HepG2 (cell line): ENCODE results near the gene WNK4. TPM values are rescaled to one million over a fixed set of nuclear protein-coding genes. Genes with fewer than 3 reads are reported as not detected.

Experiments used
- HIC2 ChIP-seq: sonication (generic); formaldehyde crosslinking; IDR thresholded peaks from 2 replicates; pipeline ENCODE4 v1.9.0; 2022; ENCODE audit warnings: low read depth, missing genetic modification reagents
- HNF1A ChIP-seq, 2 experiments: sonication (generic) in 1 of 2; formaldehyde crosslinking in 1 of 2; IDR thresholded peaks; 2 replicates each; pipeline versions ENCODE4 v1.4.0 to v1.6.1; 2016 to 2020; ENCODE audit warnings: borderline replicate concordance in 1 of 2, low read depth in 1 of 2, mild to moderate bottlenecking in 1 of 2, missing genetic modification reagents in 1 of 2
- MAFF ChIP-seq: IDR thresholded peaks from 2 replicates; pipeline ENCODE4 v1.6.1; 2011; ENCODE audit warnings: low read depth, low read length, improper control_type of control experiment
- MLXIP ChIP-seq: sonication (generic); formaldehyde crosslinking; IDR thresholded peaks from 2 replicates; pipeline ENCODE4 v1.9.0; 2021; ENCODE audit warnings: missing genetic modification reagents, borderline replicate concordance
- SNAPC4 ChIP-seq: sonication (generic); formaldehyde crosslinking; IDR thresholded peaks from 2 replicates; pipeline ENCODE4 v1.4.0; 2020; ENCODE audit warnings: mild to moderate bottlenecking, missing genetic modification reagents
- TFDP1 ChIP-seq: IDR thresholded peaks from 2 replicates; pipeline ENCODE4 v1.6.1; 2016; ENCODE audit warnings: missing compliant biosample characterization, missing genetic modification reagents, borderline replicate concordance
- TFE3 ChIP-seq: IDR thresholded peaks from 2 replicates; pipeline ENCODE4 v1.6.1; 2016
- TGIF2 ChIP-seq: IDR thresholded peaks from 2 replicates; pipeline ENCODE4 v1.6.1; 2016; ENCODE audit warnings: control low read depth, missing compliant biosample characterization
- ZFP1 ChIP-seq: IDR thresholded peaks from 2 replicates; pipeline ENCODE4 v1.6.1; 2016
- ZNF101 ChIP-seq: sonication (generic); formaldehyde crosslinking; IDR thresholded peaks from 2 replicates; pipeline ENCODE4 v1.4.0; 2020; ENCODE audit warnings: mild to moderate bottlenecking, low read depth, missing genetic modification reagents, borderline replicate concordance
- polyA plus RNA-seq, 8 experiments: library from polyadenylated mRNA; depleted of rRNA in 3 of 8; stranded (reverse) in 7 of 8; unstranded in 1 of 8; fragments of >200 nt; fragmentation: Illumina TruSeq in 4 of 8; extraction: Trizol in 4 of 8; gene quantifications; 2 replicates each; pipeline versions ENCODE4 v1.2.1 to v1.2.3, GENCODE V29; 2011 to 2016; ENCODE audit warnings: low read depth in 4 of 8, missing spikeins in 1 of 8, mixed read lengths in 1 of 8; ENCODE audit not compliant: insufficient read depth in 1 of 8
- total RNA-seq, 5 experiments: library from RNA; depleted of rRNA; stranded (reverse); fragments of >200 nt; fragmentation: Illumina TruSeq; extraction: Trizol; gene quantifications; 2 replicates each; pipeline ENCODE4 v1.2.3, GENCODE V29; 2016; ENCODE audit warnings: low read depth in 1 of 5

WNK4 gene
- total and polyA plus RNA-seq, 2 of the 13 experiments (the other 11 are each of a cell fraction or from before 2014, with no cell fraction given) = 2.7 to 13.7 TPM

GRCh38 chr17:42778570-42778969 is 1.8 kb upstream of the WNK4 start (continued):
- TF ChIP-seq ZNF101 (no peak), HIC2 (CRISPR knock-in tag) (no peak), MAFF (peak; percentile 51), HNF1A (IDR thresholded peaks at IDR 0.05; ENCODE audit: low read depth) (no peak), HNF1A (CRISPR knock-in tag; IDR thresholded peaks at IDR 0.05; ENCODE audit: borderline replicate concordance) (no peak), TFDP1 (no peak), ZFP1 (no peak), MLXIP (CRISPR knock-in tag) (no peak), TFE3 (CRISPR knock-in tag) (no peak), TGIF2 (no peak), SNAPC4 (no peak)
